ENCODE results near the gene MTHFSD.

DNA sequence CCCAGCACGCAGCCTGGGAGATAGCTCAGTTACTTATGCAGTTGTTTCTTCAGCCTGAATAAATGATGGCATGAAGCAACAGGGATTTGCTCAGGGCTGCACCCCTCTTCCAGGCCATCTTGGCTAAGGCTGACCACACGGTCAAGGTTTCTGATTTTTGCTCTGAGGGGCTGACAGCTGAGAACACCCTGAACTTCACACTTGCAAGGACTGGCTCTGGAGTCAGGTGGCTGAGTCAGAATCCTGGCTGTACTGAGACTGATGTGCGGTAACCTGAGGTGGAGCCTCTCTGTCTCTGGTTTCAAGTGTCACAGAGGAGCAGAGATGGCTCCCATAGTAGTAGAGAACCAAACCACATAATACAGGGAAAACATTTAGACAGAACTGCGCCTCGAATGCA lies 4.8 kb downstream of the MTHFSD start:
- no peak for TF ChIP-seq EZH2 (IDR thresholded peaks at IDR 0.05; ENCODE audit: low read length)
- TF ChIP-seq, protein P1, sequence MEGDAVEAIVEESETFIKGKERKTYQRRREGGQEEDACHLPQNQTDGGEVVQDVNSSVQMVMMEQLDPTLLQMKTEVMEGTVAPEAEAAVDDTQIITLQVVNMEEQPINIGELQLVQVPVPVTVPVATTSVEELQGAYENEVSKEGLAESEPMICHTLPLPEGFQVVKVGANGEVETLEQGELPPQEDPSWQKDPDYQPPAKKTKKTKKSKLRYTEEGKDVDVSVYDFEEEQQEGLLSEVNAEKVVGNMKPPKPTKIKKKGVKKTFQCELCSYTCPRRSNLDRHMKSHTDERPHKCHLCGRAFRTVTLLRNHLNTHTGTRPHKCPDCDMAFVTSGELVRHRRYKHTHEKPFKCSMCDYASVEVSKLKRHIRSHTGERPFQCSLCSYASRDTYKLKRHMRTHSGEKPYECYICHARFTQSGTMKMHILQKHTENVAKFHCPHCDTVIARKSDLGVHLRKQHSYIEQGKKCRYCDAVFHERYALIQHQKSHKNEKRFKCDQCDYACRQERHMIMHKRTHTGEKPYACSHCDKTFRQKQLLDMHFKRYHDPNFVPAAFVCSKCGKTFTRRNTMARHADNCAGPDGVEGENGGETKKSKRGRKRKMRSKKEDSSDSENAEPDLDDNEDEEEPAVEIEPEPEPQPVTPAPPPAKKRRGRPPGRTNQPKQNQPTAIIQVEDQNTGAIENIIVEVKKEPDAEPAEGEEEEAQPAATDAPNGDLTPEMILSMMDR (optimal IDR thresholded peaks at IDR 0.05 in 1 of 3, IDR thresholded peaks at IDR 0.05 in 1 of 3, conservative IDR thresholded peaks at IDR 0.05 in 1 of 3; ENCODE audit: extremely low read depth in 1 of 3, insufficient read depth in 2 of 3, low read length in 3 of 3) = no peak
